Adrenal gland (tissue), 12 donors: ENCODE results near the gene ARIH2. TPM values are rescaled to one million over a fixed set of nuclear protein-coding genes. Genes with fewer than 3 reads are reported as not detected.
A peak's percentile ranks its signal among the peaks of the same experiment; 100 is the strongest.

ENCODE experiments used
- DNase-seq, 7 donors: peaks; one replicate each; pipeline ENCODE4 v3.0.0-alpha.2; 2019 to 2020
- H3K27ac ChIP-seq, 5 donors: fragments of 200-600 bp; sonication (generic) in 4 of 5; 1 replicate in 3 of 5; 2 replicates in 2 of 5; pipeline versions ENCODE4 v1.5.1 to v1.8.0; 2016 to 2020; ENCODE audit warnings: mild to moderate bottlenecking in 1 of 5
- H3K27me3 ChIP-seq: fragments of 200-600 bp; 2 replicates; pipeline ENCODE4 v1.8.0; 2021
- H3K36me3 ChIP-seq, 2 donors: fragments of 200-600 bp; replicated peaks in 1 of 2; 1 replicate in 1 of 2; 2 replicates in 1 of 2; pipeline versions ENCODE4 v1.5.1 to v1.8.0; 2018 to 2022
- H3K4me1 ChIP-seq, 2 donors: fragments of 200-600 bp; replicated peaks in 1 of 2; 1 replicate in 1 of 2; 2 replicates in 1 of 2; pipeline versions ENCODE4 v1.5.1 to v1.8.0; 2018 to 2021
- H3K4me3 ChIP-seq, 4 donors: fragments of 200-600 bp; sonication (generic) in 3 of 4; one replicate each; pipeline ENCODE4 v1.5.1; 2016 to 2018
- H3K9me3 ChIP-seq, 3 donors: fragments of 200-600 bp; sonication (generic) in 1 of 3; replicated peaks in 1 of 3; 1 replicate in 2 of 3; 2 replicates in 1 of 3; pipeline versions ENCODE4 v1.5.1 to v1.8.0; 2016 to 2021
- CTCF ChIP-seq, 6 experiments: fragments of 450-650 bp in 4 of 6; fragments of 200-600 bp in 2 of 6; sonication (generic) in 1 of 6; IDR thresholded peaks; 1 replicate in 5 of 6; 2 replicates in 1 of 6; pipeline versions ENCODE4 v1.5.1 to v1.8.0; 2016 to 2021; ENCODE audit warnings: antibody characterized with exemption in 6 of 6, mild to moderate bottlenecking in 2 of 6, moderate library complexity in 1 of 6
- POLR2A ChIP-seq, 2 donors: fragments of 450-650 bp; IDR thresholded peaks; one replicate each; pipeline ENCODE4 v1.6.1; 2017; ENCODE audit warnings: antibody characterized with exemption in 2 of 2, mild to moderate bottlenecking in 2 of 2, moderate library complexity in 1 of 2
- WGBS, 4 donors: extraction: QIAGEN DNeasy Blood & Tissue Kit in 2 of 4; methylation state at CpG; one replicate each; pipeline versions ENCODE4 v1.1.5 to v1.1.7; 2013 to 2017; 5-methylcytosine and 5-hydroxymethylcytosine counted together
- intact Hi-C, 2 donors: fragments of 100-400 bp; cut with DNase I; formaldehyde crosslinking; loops; one replicate each; pipeline versions ENCODE4 v1.14.1 to v1.15.0; 2022 to 2023
- polyA plus RNA-seq, 3 donors: library from polyadenylated mRNA; stranded (reverse); fragments of 200-250 nt in 2 of 3; fragments of 350-450 nt in 1 of 3; fragmentation: Illumina TruSeq in 1 of 3; extraction: RNeasy Lipid Tissue Mini Kit (QIAGEN cat#74804) in 1 of 3; gene quantifications; one replicate each; pipeline ENCODE4 v1.2.3, GENCODE V29; 2013 to 2014
- total RNA-seq, 9 donors: library from RNA; depleted of rRNA in 4 of 9; stranded (reverse); fragments of >200 nt in 4 of 9; fragments of 120-200 nt in 1 of 9; fragmentation: NEBNext Ultra II Directional in 1 of 9; extraction: Animal tissue kit (Norgen Biotek cat#: 25700) in 1 of 9; gene quantifications; one replicate each; pipeline versions ENCODE4 v1.1.0 to v1.2.4, GENCODE V29; 2013 to 2023
- donor health status: healthy with polysubstance abuse.
- donor health status: Bipolar disorder and iron deficiency.
- donor health status: DM: yes; HTN: yes; CAD: no.
- donor health status: DM: no; HTN: no; CAD: no.
- donor health status: DM: no; HTN: no; CAD: no.
- donor health status: DM: yes; HTN: yes; CAD: no.

ARIH2 gene
- total and polyA plus RNA-seq, 12 donors: 46.7 to 135 (median 83.1) TPM

- Histone ChIP-seq H3K36me3 (no peaks in the 10 kb centered on the region), H3K27me3 (no peaks in the 10 kb centered on the region), H3K9me3 (no peaks in the 10 kb centered on the region), H3K4me1 (peaks cover 9 to 20% of the 10 kb centered on the region in 2 donors), H3K4me3 (no peak overlapping the region), H3K27ac (no peak overlapping the region)
- 85 to 92% (median 91%) methylated on average over 5 to 16 of the region's 16 CpGs for WGBS, 4 donors
- DNase-seq: peak in 1 of 7 donors; percentile 64
- TF ChIP-seq POLR2A (IDR thresholded peaks at IDR 0.05) (no peak), CTCF (IDR thresholded peaks at IDR 0.05) (no peak)
- intact Hi-C loops: no loop called here
Measured at GRCh38 chr3:49004352-49005302, 86.0 kb downstream of the ARIH2 start.

DNA sequence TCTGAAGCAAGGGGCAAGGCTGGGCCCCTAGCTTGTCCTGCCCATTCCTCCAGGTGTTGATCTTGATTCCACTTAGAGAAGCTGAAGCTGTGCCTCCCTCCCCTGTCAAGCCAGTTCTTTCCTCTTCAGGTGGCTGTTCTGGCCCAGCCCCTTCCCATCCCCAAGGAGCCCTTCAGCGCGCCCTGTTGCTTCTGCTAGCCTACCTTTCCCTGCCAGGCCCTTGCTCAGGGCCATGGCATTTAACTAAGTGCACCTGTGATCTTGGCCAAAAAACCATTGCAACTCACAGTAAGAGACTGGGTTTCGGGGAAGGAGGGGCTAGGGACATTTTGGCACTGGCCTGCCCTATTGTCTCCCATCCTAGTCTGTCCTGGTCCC is 86.7 kb downstream of the ARIH2 start:
- no peak for DNase-seq
- intact Hi-C loops: no loop called here
- WGBS, 4 donors: 97 to 100% (median 97%) methylated on average over 3 of the region's 3 CpGs; no CpG with 5 or more reads in 1 of the 4 donors
- Histone ChIP-seq H3K4me3 (no peak overlapping the region), H3K27ac (no peak overlapping the region), H3K27me3 (no peaks in the 10 kb centered on the region), H3K9me3 (no peaks in the 10 kb centered on the region), H3K4me1 (peaks cover 9 to 20% of the 10 kb centered on the region in 2 donors), H3K36me3 (no peaks in the 10 kb centered on the region)
- no peak for TF ChIP-seq POLR2A (IDR thresholded peaks at IDR 0.05)
- no peak for TF ChIP-seq CTCF (IDR thresholded peaks at IDR 0.05)

DNA sequence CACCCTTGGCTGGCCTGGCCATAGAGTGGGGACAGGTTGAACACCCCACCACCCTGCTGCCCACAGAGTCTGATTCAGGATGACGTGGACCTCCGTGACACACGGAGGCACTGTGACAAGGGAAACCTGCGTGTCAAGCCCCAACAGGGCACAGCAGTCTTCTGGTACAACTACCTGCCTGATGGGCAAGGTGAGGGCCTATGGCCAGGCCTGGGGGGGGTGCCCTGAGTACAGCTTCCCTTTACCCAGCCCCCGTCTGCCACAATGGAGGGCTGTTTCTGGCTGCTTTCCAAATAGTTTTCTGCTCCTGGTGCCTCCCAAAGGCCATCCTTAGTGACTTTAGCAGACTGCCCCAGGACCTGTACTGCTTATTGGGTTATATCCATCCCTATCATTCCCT is 87.4 kb downstream of the ARIH2 start:
- TF ChIP-seq CTCF (IDR thresholded peaks at IDR 0.05): no peak
- no peak for TF ChIP-seq POLR2A (IDR thresholded peaks at IDR 0.05)
- WGBS, 4 donors: 81 to 100% (median 96%) methylated on average over 4 to 5 of the region's 5 CpGs
- Histone ChIP-seq H3K4me1 (peaks cover 11 to 22% of the 10 kb centered on the region in 2 donors), H3K36me3 (no peaks in the 10 kb centered on the region), H3K9me3 (no peaks in the 10 kb centered on the region), H3K4me3 (peak overlapping the region in 1 of 4 donors; percentile 66), H3K27me3 (no peaks in the 10 kb centered on the region), H3K27ac (peak overlapping the region in 4 of 5 donors; percentile 84 to 95 (median 92))
- intact Hi-C loops: no loop called here
- peak in 1 of 7 donors; percentile 45 for DNase-seq

GRCh38 chr3:49006408-49007067 is 87.9 kb downstream of the ARIH2 start:
- TF ChIP-seq CTCF (IDR thresholded peaks at IDR 0.05): no peak
- peak in 1 of 2 donors; percentile 15 for TF ChIP-seq POLR2A (IDR thresholded peaks at IDR 0.05)
- peak; percentile 59 to 84 (median 66) for DNase-seq
- H3K4me1 ChIP-seq: peaks cover 16 to 27% of the 10 kb centered on the region in 2 donors
- intact Hi-C loops: no loop called here
- peak overlapping the region; percentile 35 to 66 (median 54) for H3K4me3 ChIP-seq
- H3K36me3 ChIP-seq: no peaks in the 10 kb centered on the region
- 0 to 5% (median 2%) methylated on average over 5 to 32 of the region's 32 CpGs for WGBS, 4 donors
- H3K27me3 ChIP-seq: no peaks in the 10 kb centered on the region
- H3K27ac ChIP-seq: peak overlapping the region; percentile 84 to 98 (median 94)
- no peaks in the 10 kb centered on the region for H3K9me3 ChIP-seq
